Activated CD8-positive, alpha-beta T cell treated with anti-CD3 and anti-CD28 coated beads for 36 hours (primary cell): ENCODE measurements around the gene SMYD2. TPM values are rescaled to one million over a fixed set of nuclear protein-coding genes. Genes with fewer than 3 reads are reported as not detected.

ENCODE experiments used
- ATAC-seq: fragments of 200-7000 bp; cut with Tn5 transposase; one replicate; pipeline ENCODE4 v1.10.0; 2021; ENCODE audit warnings: mild to moderate bottlenecking, moderate library complexity
- CTCF ChIA-PET: fragments of 350-600 bp; sonication (Branson Sonifier 250); formaldehyde crosslinking; loops from one replicate; lab custom pipeline; 2021; ENCODE audit warnings: antibody characterized with exemption; lab: Charles Lee
- POLR2A ChIA-PET: fragments of 350-600 bp; sonication (Branson Sonifier 250); formaldehyde crosslinking; loops from one replicate; lab custom pipeline; 2021; ENCODE audit warnings: antibody characterized with exemption; lab: Charles Lee
- DNase-seq: peaks from one replicate; pipeline ENCODE4 v3.0.0-alpha.2; 2020
- H3K27ac Mint-ChIP-seq: one replicate; pipeline ENCODE4 v1.8.0; 2021; ENCODE audit warnings: mild to moderate bottlenecking, mixed read lengths
- H3K27me3 Mint-ChIP-seq: one replicate; pipeline ENCODE4 v1.8.0; 2021; ENCODE audit warnings: mixed read lengths
- H3K36me3 Mint-ChIP-seq: one replicate; pipeline ENCODE4 v1.8.0; 2021; ENCODE audit warnings: low read depth, mixed read lengths
- H3K4me1 Mint-ChIP-seq: one replicate; pipeline ENCODE4 v1.8.0; 2021; ENCODE audit warnings: low read depth, mixed read lengths
- H3K4me3 Mint-ChIP-seq: one replicate; pipeline ENCODE4 v1.8.0; 2021; ENCODE audit warnings: mild to moderate bottlenecking, moderate library complexity, mixed read lengths
- H3K9me3 Mint-ChIP-seq: one replicate; pipeline ENCODE4 v1.8.0; 2021; ENCODE audit warnings: mixed read lengths
- CTCF ChIP-seq: fragments of 200-600 bp; IDR thresholded peaks from one replicate; pipeline ENCODE4 v1.8.0; 2022; ENCODE audit warnings: antibody characterized with exemption, mild to moderate bottlenecking
- intact Hi-C: fragments of 100-400 bp; cut with micrococcal nuclease; formaldehyde crosslinking; loops from one replicate; pipeline ENCODE4 v1.10.0; 2022
- total RNA-seq, 2 experiments: library from RNA; stranded (reverse); gene quantifications; one replicate each; pipeline ENCODE4 v1.2.3, GENCODE V29; 2021

Gene SMYD2
- total RNA-seq, 2 experiments from 2014 or later: 37.4 to 40.6 TPM

- ATAC-seq: no peak
- H3K27me3 Mint-ChIP-seq: peaks cover 2% of the 10 kb centered on the region
Observed at GRCh38 chr1:214352838-214353237, 71.9 kb downstream of the SMYD2 start.

DNA sequence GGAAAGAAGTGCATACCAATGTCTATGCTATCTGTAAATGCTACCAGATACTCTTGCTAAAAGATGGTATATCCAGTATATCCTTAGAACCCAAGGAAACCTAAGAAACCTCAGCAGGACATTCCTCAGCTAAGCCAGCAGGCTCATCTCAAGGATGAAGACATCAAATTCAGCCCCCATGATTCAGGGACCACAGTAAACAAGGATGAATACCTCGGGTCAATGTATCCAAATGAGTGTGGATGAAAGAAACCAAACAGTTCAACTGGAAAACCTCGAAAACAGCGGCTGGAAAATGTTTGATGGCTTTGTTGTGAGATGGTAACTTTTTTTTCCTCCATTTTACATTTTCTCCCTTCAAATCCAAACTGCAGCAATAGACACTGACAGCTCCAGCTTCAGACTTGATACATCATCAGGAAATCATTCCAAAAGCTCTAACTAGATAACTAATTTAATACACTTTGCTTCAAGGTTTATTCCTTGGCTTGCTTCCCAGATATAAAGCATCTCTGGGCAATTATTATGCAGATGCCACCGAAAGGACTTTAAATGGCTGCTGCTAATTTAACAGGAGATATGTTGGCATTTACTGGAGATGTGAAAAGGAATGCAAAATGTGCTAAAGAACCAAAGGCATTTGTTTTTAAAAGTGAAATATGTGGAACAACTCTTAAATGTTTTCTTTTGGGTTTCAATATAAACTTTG lies 73.6 kb downstream of the SMYD2 start:
- CTCF ChIA-PET: interaction anchor here (0.6 to 3.4 kb wide), 5 partner anchors 23 to 722 kb away, joined by 3 to 15 read pairs (median 5); no protein-coding TSS in a partner anchor

More at GRCh38 chr1:214352838-214353237, 71.9 kb downstream of the SMYD2 start:
- ChIA-PET CTCF (interaction anchor here (1.6 to 1.8 kb wide), 2 partner anchors 20 to 138 kb away, joined by 5 to 7 read pairs; no protein-coding TSS in a partner anchor), POLR2A (no interaction called here)
- intact Hi-C loops: no loop called here
- DNase-seq: no peak
- Mint-ChIP-seq H3K4me1 (no peaks in the 10 kb centered on the region), H3K36me3 (peaks cover 1% of the 10 kb centered on the region), H3K27ac (no peak overlapping the region), H3K4me3 (no peak overlapping the region), H3K9me3 (no peaks in the 10 kb centered on the region)
- no peak for TF ChIP-seq CTCF

GRCh38 chr1:214360116-214360515 lies 79.2 kb downstream of the SMYD2 start:
- ChIA-PET POLR2A (no interaction called here), CTCF (no interaction called here)
- no peaks in the 10 kb centered on the region for H3K4me1 Mint-ChIP-seq
- no peak for TF ChIP-seq CTCF
- H3K4me3 Mint-ChIP-seq: no peak overlapping the region
- intact Hi-C loops: no loop called here
- no peak overlapping the region for H3K27ac Mint-ChIP-seq
- DNase-seq (no peak), ATAC-seq (no peak)
- peaks cover 29% of the 10 kb centered on the region for H3K27me3 Mint-ChIP-seq
- no peaks in the 10 kb centered on the region for H3K36me3 Mint-ChIP-seq
- H3K9me3 Mint-ChIP-seq: no peaks in the 10 kb centered on the region

More for the DNA sequence above, 73.6 kb downstream of the SMYD2 start:
- intact Hi-C loops: no loop called here
- Mint-ChIP-seq H3K36me3 (peaks cover 1% of the 10 kb centered on the region), H3K27ac (no peak overlapping the region), H3K27me3 (peaks cover 2% of the 10 kb centered on the region), H3K4me3 (no peak overlapping the region), H3K4me1 (no peaks in the 10 kb centered on the region), H3K9me3 (no peaks in the 10 kb centered on the region)
- POLR2A ChIA-PET: no interaction called here
- no peak for ATAC-seq
- TF ChIP-seq CTCF: no peak
- DNase-seq: no peak

GRCh38 chr1:214360525-214361164 lies 79.7 kb downstream of the SMYD2 start:
- no peak for ATAC-seq
- Mint-ChIP-seq H3K4me1 (no peaks in the 10 kb centered on the region), H3K36me3 (no peaks in the 10 kb centered on the region), H3K27ac (no peak overlapping the region), H3K9me3 (no peaks in the 10 kb centered on the region), H3K27me3 (peaks cover 29% of the 10 kb centered on the region), H3K4me3 (no peak overlapping the region)
- DNase-seq: no peak
- ChIA-PET POLR2A (no interaction called here), CTCF (no interaction called here)
- intact Hi-C loops: no loop called here
- TF ChIP-seq CTCF: no peak

- no peak for TF ChIP-seq CTCF
- no peak for DNase-seq
- no peaks in the 10 kb centered on the region for H3K4me1 Mint-ChIP-seq
- intact Hi-C loops: no loop called here
- no peak overlapping the region for H3K4me3 Mint-ChIP-seq
- ChIA-PET POLR2A (no interaction called here), CTCF (no interaction called here)
- no peaks in the 10 kb centered on the region for H3K36me3 Mint-ChIP-seq
- H3K9me3 Mint-ChIP-seq: no peaks in the 10 kb centered on the region
- H3K27me3 Mint-ChIP-seq: peaks cover 31% of the 10 kb centered on the region
- no peak overlapping the region for H3K27ac Mint-ChIP-seq
- no peak for ATAC-seq
Observed at GRCh38 chr1:214361636-214362035, 80.7 kb downstream of the SMYD2 start.
